Astrocyte (in vitro differentiated cells and primary cell): ENCODE results near the gene PPP1CC.

Experiments used
- EZH2 ChIP-seq: IDR thresholded peaks from 2 replicates; pipeline ENCODE4 v1.6.1; 2012; ENCODE audit warnings: mild to moderate bottlenecking, low read length, inconsistent platforms; ENCODE audit not compliant: insufficient read depth
- TF ChIP-seq, protein P1 (sequence below): IDR thresholded peaks from 2 replicates; pipeline ENCODE4 v1.5.1; 2011; ENCODE audit warnings: low read depth, mild to moderate bottlenecking, inconsistent platforms, low read length, moderate library complexity; ENCODE audit not compliant: insufficient read depth

GRCh38 chr12:110704231-110704630 lies 38.5 kb downstream of the PPP1CC start:
- TF ChIP-seq, protein P1, sequence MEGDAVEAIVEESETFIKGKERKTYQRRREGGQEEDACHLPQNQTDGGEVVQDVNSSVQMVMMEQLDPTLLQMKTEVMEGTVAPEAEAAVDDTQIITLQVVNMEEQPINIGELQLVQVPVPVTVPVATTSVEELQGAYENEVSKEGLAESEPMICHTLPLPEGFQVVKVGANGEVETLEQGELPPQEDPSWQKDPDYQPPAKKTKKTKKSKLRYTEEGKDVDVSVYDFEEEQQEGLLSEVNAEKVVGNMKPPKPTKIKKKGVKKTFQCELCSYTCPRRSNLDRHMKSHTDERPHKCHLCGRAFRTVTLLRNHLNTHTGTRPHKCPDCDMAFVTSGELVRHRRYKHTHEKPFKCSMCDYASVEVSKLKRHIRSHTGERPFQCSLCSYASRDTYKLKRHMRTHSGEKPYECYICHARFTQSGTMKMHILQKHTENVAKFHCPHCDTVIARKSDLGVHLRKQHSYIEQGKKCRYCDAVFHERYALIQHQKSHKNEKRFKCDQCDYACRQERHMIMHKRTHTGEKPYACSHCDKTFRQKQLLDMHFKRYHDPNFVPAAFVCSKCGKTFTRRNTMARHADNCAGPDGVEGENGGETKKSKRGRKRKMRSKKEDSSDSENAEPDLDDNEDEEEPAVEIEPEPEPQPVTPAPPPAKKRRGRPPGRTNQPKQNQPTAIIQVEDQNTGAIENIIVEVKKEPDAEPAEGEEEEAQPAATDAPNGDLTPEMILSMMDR, result no peak
- TF ChIP-seq EZH2, result no peak
